HG03095 (cell line): ENCODE results near the gene MICAL2.

Source experiments
- ATAC-seq: cut with Tn5 transposase; IDR thresholded peaks from one replicate; pipeline ENCODE4 v1.9.1; 2021; ENCODE audit warnings: moderate library complexity; ENCODE audit not compliant: unreplicated experiment

Gene MICAL2

GRCh38 chr11:12169822-12170221 lies 59.4 kb downstream of the MICAL2 start:
- ATAC-seq: no peak

GRCh38 chr11:12170501-12170900 lies 60.1 kb downstream of the MICAL2 start:
- no peak for ATAC-seq

GRCh38 chr11:12170984-12171383 lies 60.6 kb downstream of the MICAL2 start:
- ATAC-seq: no peak

- ATAC-seq: no peak
Measured at GRCh38 chr11:12171921-12172320, 61.5 kb downstream of the MICAL2 start.

GRCh38 chr11:12172493-12173013 lies 62.2 kb downstream of the MICAL2 start:
- ATAC-seq: no peak

GRCh38 chr11:12173111-12173510 lies 62.7 kb downstream of the MICAL2 start:
- ATAC-seq: no peak

GRCh38 chr11:12174128-12174476 lies 63.7 kb downstream of the MICAL2 start:
- ATAC-seq: peak; percentile 41

GRCh38 chr11:12174477-12175143 lies 64.2 kb downstream of the MICAL2 start:
- ATAC-seq: peak; percentile 88

GRCh38 chr11:12175694-12176241 lies 65.4 kb downstream of the MICAL2 start:
- no peak for ATAC-seq

- ATAC-seq: no peak
Measured at GRCh38 chr11:12176410-12176809, 66.0 kb downstream of the MICAL2 start.

GRCh38 chr11:12177739-12178338 lies 67.4 kb downstream of the MICAL2 start:
- no peak for ATAC-seq

GRCh38 chr11:12179019-12179418 lies 68.6 kb downstream of the MICAL2 start:
- no peak for ATAC-seq

GRCh38 chr11:12179531-12179930 lies 69.1 kb downstream of the MICAL2 start:
- no peak for ATAC-seq

- no peak for ATAC-seq
Measured at GRCh38 chr11:12180257-12181205, 70.1 kb downstream of the MICAL2 start.

- no peak for ATAC-seq
Measured at GRCh38 chr11:12182302-12182675, 71.9 kb downstream of the MICAL2 start.

- no peak for ATAC-seq
Measured at GRCh38 chr11:12182676-12183541, 72.5 kb downstream of the MICAL2 start.

GRCh38 chr11:12183827-12184620 lies 73.6 kb downstream of the MICAL2 start:
- ATAC-seq: no peak

GRCh38 chr11:12184699-12185098 lies 74.3 kb downstream of the MICAL2 start:
- ATAC-seq: no peak

- no peak for ATAC-seq
Measured at GRCh38 chr11:12185106-12185690, 74.8 kb downstream of the MICAL2 start.
